Spinal cord (tissue), 10 donors: ENCODE results near the gene KRTAP12-3. TPM values are rescaled to one million over a fixed set of nuclear protein-coding genes. Genes with fewer than 3 reads are reported as not detected.
"Not testable (repeated sequence)": the region's sequence is repeated elsewhere in the genome, so short reads cannot be mapped to it uniquely, and the experiment has no call there.

Source experiments
- DNase-seq, 6 donors: peaks; one replicate each; pipeline versions ENCODE4 v3.0.0 to v3.0.0-alpha.2; 2013 to 2015; ENCODE audit warnings: low spot score in 6 of 6, low read depth in 4 of 6
- H3K27ac ChIP-seq: one replicate; pipeline ENCODE4 v1.5.1; 2013; ENCODE audit warnings: low read depth, low read length, control low read depth
- H3K27me3 ChIP-seq: one replicate; pipeline ENCODE4 v1.6.1; 2013; ENCODE audit warnings: low read length; ENCODE audit not compliant: control insufficient read depth, insufficient read depth
- H3K36me3 ChIP-seq: one replicate; pipeline ENCODE4 v1.6.1; 2013; ENCODE audit warnings: low read length; ENCODE audit not compliant: control insufficient read depth, insufficient read depth
- H3K4me1 ChIP-seq: one replicate; pipeline ENCODE4 v1.6.1; 2013; ENCODE audit warnings: low read length; ENCODE audit not compliant: control insufficient read depth, insufficient read depth
- H3K4me3 ChIP-seq: one replicate; pipeline ENCODE4 v1.5.1; 2013; ENCODE audit warnings: low read depth, low read length, control low read depth
- H3K9me3 ChIP-seq: one replicate; pipeline ENCODE4 v1.6.1; 2013; ENCODE audit warnings: low read length; ENCODE audit not compliant: control insufficient read depth, insufficient read depth
- WGBS: methylation state at CpG from one replicate; pipeline ENCODE4 v1.1.5; 2013; ENCODE audit warnings: missing lambda C conversion rate; ENCODE audit not compliant: insufficient coverage; 5-methylcytosine and 5-hydroxymethylcytosine counted together
- polyA plus RNA-seq, 2 donors: library from polyadenylated mRNA; unstranded; fragments of 120-200 nt; gene quantifications; one replicate each; pipeline ENCODE4 v1.2.1, GENCODE V29; 2013; ENCODE audit not compliant: insufficient read length in 2 of 2
- total RNA-seq, 2 donors: library from RNA; depleted of rRNA in 1 of 2; stranded (reverse); fragments of 120-200 nt in 1 of 2; fragments of >200 nt in 1 of 2; gene quantifications; one replicate each; pipeline versions ENCODE4 v1.2.3 to v1.2.4, GENCODE V29; 2013 to 2014
- donor health status: healthy.

Gene KRTAP12-3
- total and polyA plus RNA-seq, 4 donors, result not detected

DNA sequence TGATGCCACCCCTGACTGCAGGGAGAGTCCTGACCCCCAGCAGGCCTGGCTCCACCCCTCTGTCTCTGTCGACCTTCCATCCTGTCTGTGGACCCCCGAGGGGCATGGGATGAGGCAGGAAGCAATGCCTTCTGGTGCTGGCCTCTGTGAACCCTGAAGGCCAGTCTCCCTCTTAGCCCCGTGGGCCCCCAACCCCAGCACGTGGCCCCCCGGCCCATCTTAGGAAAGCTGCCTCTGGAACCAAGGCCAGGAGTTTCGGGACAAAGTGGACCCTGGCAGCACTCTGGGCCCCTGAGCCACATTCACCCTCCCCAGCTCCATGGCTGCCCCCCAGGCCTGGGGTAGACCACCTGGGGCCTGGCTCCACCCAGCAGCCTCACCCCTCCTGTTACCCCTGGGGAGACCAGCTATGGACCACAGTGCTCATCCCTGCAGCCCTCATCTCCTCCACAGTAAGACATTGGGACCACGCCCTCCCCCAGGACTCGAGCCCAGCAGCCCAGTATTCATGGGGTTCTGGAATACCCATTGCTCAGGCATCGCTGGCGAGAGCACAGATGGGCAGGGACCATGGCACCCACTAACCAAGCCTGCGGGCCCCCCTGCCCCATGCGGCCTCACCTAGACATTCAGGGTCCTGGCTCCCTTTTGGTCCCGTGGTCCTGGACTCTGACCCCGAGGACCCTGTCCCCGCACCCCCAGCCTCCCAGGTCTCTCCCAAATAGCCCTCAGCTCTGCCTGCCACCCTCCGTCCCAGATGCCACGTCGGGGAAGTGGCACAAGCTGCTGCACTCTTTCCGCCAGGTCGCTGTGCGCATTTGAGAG is 19.0 kb upstream of the KRTAP12-3 start:
- not testable (repeated sequence) for H3K4me1 ChIP-seq, H3K27me3 ChIP-seq, H3K36me3 ChIP-seq, H3K9me3 ChIP-seq, DNase-seq, H3K4me3 ChIP-seq, H3K27ac ChIP-seq
- 90% methylated on average over 15 of the region's 21 CpGs for WGBS

- H3K9me3 ChIP-seq, result peaks cover 5% of the 10 kb centered on the region
- H3K4me1 ChIP-seq, result peaks cover 8% of the 10 kb centered on the region
- no peaks in the 10 kb centered on the region for H3K36me3 ChIP-seq
- no peak for DNase-seq
- no peak overlapping the region for H3K4me3 ChIP-seq
- WGBS, result 89% methylated on average over 12 of the region's 12 CpGs
- H3K27ac ChIP-seq, result no peak overlapping the region
- no peaks in the 10 kb centered on the region for H3K27me3 ChIP-seq
Observed at GRCh38 chr21:44639331-44639655, 18.4 kb upstream of the KRTAP12-3 start.

- DNase-seq, result no peak
- Histone ChIP-seq H3K9me3 (peaks cover 7% of the 10 kb centered on the region), H3K27me3 (no peaks in the 10 kb centered on the region), H3K36me3 (no peaks in the 10 kb centered on the region), H3K4me1 (peaks cover 8% of the 10 kb centered on the region), H3K27ac (no peak overlapping the region), H3K4me3 (no peak overlapping the region)
- WGBS, result 83% methylated on average over 4 of the region's 5 CpGs
Observed at GRCh38 chr21:44640761-44641160, 17.0 kb upstream of the KRTAP12-3 start.

DNA sequence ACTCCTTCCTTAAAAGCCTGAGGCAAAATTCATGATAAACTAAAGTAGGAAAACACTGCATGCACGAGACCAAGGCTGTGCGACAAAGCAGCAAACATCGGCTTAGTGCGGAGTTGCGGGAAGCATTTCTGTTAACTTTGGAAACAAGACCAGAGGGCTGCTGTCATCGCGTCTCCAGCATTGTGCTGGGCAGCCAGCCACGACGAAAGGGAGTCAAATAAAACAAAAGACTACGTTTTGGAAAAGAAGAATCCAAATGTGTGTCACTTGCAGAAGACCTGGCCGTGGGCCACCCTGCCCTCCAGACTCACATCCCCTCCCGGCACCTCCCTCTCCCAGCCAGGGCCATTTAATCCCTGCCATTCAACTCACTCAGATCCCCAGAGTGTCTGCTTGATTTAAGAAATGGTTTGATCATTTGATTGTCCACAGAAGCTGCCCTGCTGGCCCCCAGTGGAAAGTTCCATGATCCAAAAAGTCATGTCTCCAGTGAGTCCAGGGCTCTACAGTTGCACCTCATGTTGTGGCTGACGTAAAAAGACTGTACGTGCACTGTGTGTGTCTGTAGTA is 13.9 kb upstream of the KRTAP12-3 start:
- H3K27ac ChIP-seq, result no peak overlapping the region
- peaks cover 7% of the 10 kb centered on the region for H3K9me3 ChIP-seq
- 58% methylated on average over 11 of the region's 14 CpGs for WGBS
- peak in 1 of 6 donors; percentile 59 for DNase-seq
- no peaks in the 10 kb centered on the region for H3K27me3 ChIP-seq
- no peak overlapping the region for H3K4me3 ChIP-seq
- peaks cover 8% of the 10 kb centered on the region for H3K4me1 ChIP-seq
- no peaks in the 10 kb centered on the region for H3K36me3 ChIP-seq

- Histone ChIP-seq H3K27me3 (no peaks in the 10 kb centered on the region), H3K27ac (no peak overlapping the region), H3K9me3 (peaks cover 7% of the 10 kb centered on the region), H3K4me1 (peaks cover 8% of the 10 kb centered on the region), H3K4me3 (no peak overlapping the region), H3K36me3 (no peaks in the 10 kb centered on the region)
- whole genome bisulfite sequencing, result no CpG with 5 or more reads among the region's 2 CpGs
- DNase-seq, result no peak
Observed at GRCh38 chr21:44644878-44645277, 12.9 kb upstream of the KRTAP12-3 start.

GRCh38 chr21:44646366-44647221 is 11.1 kb upstream of the KRTAP12-3 start, which contains the start of gene KRTAP10-11:
KRTAP10-11 (plus strand) TSS chr21:44646414; CDS start chr21:44646459, 45 bp downstream.
- peak in 1 of 6 donors; percentile 10 for DNase-seq
- H3K36me3 ChIP-seq, H3K27ac ChIP-seq, H3K27me3 ChIP-seq, H3K9me3 ChIP-seq, H3K4me3 ChIP-seq, H3K4me1 ChIP-seq: not testable (repeated sequence)
- WGBS, result 68% methylated on average over 21 of the region's 21 CpGs

DNA sequence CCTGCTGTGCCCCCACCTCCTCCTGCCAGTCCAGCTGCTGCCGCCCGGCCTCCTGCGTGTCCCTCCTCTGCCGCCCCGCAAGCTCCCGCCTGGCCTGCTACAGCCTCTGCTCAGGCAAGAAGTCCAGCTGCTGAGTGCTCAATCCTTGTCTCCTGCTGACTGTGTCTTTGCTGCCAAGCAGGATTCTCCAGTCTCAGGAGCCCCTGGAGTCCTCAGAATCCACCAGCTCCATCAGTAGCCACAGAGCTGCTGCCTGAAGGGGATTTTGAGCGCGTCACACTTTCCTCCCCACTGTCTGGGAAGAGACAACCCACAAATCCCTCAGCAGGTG is 10.5 kb upstream of the KRTAP12-3 start:
- H3K4me3 ChIP-seq, result no peak overlapping the region
- whole genome bisulfite sequencing, result 36% methylated on average over 8 of the region's 8 CpGs
- H3K27ac ChIP-seq, result no peak overlapping the region
- H3K27me3 ChIP-seq, result no peaks in the 10 kb centered on the region
- H3K9me3 ChIP-seq, result peaks cover 6% of the 10 kb centered on the region
- peak in 2 of 6 donors; percentile 24 to 27 for DNase-seq
- H3K4me1 ChIP-seq, result peaks cover 8% of the 10 kb centered on the region
- no peaks in the 10 kb centered on the region for H3K36me3 ChIP-seq

GRCh38 chr21:44648557-44649311 is 9.0 kb upstream of the KRTAP12-3 start:
- peaks cover 8% of the 10 kb centered on the region for H3K4me1 ChIP-seq
- H3K4me3 ChIP-seq, result no peak overlapping the region
- DNase-seq, result no peak
- 81% methylated on average over 30 of the region's 33 CpGs for WGBS
- no peaks in the 10 kb centered on the region for H3K27me3 ChIP-seq
- peaks cover 6% of the 10 kb centered on the region for H3K9me3 ChIP-seq
- no peaks in the 10 kb centered on the region for H3K36me3 ChIP-seq
- no peak overlapping the region for H3K27ac ChIP-seq

GRCh38 chr21:44649521-44650100 is 8.1 kb upstream of the KRTAP12-3 start:
- Histone ChIP-seq H3K36me3 (no peaks in the 10 kb centered on the region), H3K4me3 (no peak overlapping the region), H3K4me1 (peaks cover 8% of the 10 kb centered on the region), H3K9me3 (peaks cover 2% of the 10 kb centered on the region), H3K27me3 (no peaks in the 10 kb centered on the region), H3K27ac (no peak overlapping the region)
- DNase-seq, result no peak
- WGBS, result 87% methylated on average over 16 of the region's 18 CpGs
